Measurements from ENCODE around the gene MAFF. TPM values are rescaled to one million over a fixed set of nuclear protein-coding genes. Genes with fewer than 3 reads are reported as not detected.

The MAFF gene
- total RNA-seq, 1 experiment from 2014 or later, result 5.8 TPM

DNA sequence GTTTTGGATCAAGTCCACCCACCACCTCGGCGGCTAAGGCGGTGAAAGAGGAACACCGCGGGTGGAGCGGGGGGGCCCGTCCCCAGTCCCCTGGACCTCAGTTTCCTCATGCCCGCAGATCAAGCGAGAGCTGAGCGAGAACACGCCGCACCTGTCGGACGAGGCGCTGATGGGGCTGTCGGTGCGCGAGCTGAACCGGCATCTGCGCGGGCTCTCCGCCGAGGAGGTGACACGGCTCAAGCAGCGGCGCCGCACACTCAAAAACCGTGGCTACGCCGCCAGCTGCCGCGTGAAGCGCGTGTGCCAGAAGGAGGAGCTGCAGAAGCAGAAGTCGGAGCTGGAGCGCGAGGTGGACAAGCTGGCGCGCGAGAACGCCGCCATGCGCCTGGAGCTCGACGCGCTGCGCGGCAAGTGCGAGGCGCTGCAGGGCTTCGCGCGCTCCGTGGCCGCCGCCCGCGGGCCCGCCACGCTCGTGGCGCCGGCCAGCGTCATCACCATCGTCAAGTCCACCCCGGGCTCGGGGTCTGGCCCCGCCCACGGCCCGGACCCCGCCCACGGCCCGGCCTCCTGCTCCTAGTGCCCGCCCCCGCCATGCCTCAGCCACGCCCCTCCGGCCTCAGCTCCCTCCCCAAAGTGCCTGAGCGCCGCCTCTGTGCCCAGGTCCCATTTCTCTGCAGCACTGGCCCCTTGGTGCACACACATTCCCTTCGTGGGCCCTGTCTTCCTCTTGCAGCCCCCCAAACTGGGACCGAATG, 12.7 kb downstream of the MAFF start:
- H3K9me3 ChIP-seq (ENCODE audit: control insufficient read depth, low read depth, low read length), result no peaks in the 10 kb centered on the region
- Mint-ChIP-seq H3K27ac (no peak overlapping the region), H3K27me3 (ENCODE audit: low read depth) (peaks cover 22% of the 10 kb centered on the region), H3K9me3 (peaks cover 0 to 2% of the 10 kb centered on the region in 2 experiments; a peak in 1 of 5 replicates), H3K4me3 (peak overlapping the region; percentile 52 to 77), H3K4me1 (peaks cover 28 to 44% of the 10 kb centered on the region in 2 experiments), H3K36me3 (ENCODE audit: insufficient read depth in 1 of 3, low read depth in 3 of 3) (peaks cover 4 to 8% (median 6%) of the 10 kb centered on the region in 3 experiments)
- no peak overlapping the region for H2BK120ac ChIP-seq (ENCODE audit: low read depth, low read length, poor library complexity, severe bottlenecking)
- no peaks in the 10 kb centered on the region for H3K79me1 ChIP-seq (ENCODE audit: insufficient read depth, low read depth, low read length, poor library complexity, severe bottlenecking)
- H3K4ac ChIP-seq (ENCODE audit: low read depth, low read length), result no peak overlapping the region
- no peak overlapping the region for H4K5ac ChIP-seq (ENCODE audit: insufficient read length, low read depth, low read length)
- no peaks in the 10 kb centered on the region for H4K20me1 ChIP-seq (ENCODE audit: control insufficient read depth, insufficient read depth, insufficient read length)
- H2BK5ac ChIP-seq (ENCODE audit: insufficient read length, low read length), result no peak overlapping the region
- no peak overlapping the region for H3K23ac ChIP-seq (ENCODE audit: insufficient read length, low read depth, low read length)
- no peak overlapping the region for H3K18ac ChIP-seq (ENCODE audit: insufficient read length, low read depth, low read length)
- no peak overlapping the region; the same call in 1 of the 2 replicates for H3K14ac ChIP-seq (ENCODE audit: insufficient read depth, low read length)
- no peak overlapping the region for H2AFZ ChIP-seq (ENCODE audit: low read length)
- no peak overlapping the region for H2AK5ac ChIP-seq (ENCODE audit: insufficient read length, low read length)
- no CpG with 5 or more reads among the region's 81 CpGs for WGBS (ENCODE audit: extremely low coverage, insufficient read length, low lambda C conversion rate)
- no peak overlapping the region for H3T11ph ChIP-seq (ENCODE audit: low read length)
- H3K23me2 ChIP-seq (ENCODE audit: insufficient read length, low read depth, low read length, poor library complexity, severe bottlenecking), result peaks cover 3% of the 10 kb centered on the region
- H3K56ac ChIP-seq (ENCODE audit: insufficient read length, low read depth, low read length), result no peak overlapping the region
- peak overlapping the region; percentile 30 for H3K4me2 ChIP-seq (ENCODE audit: insufficient read depth, insufficient read length, low read length)
- H3K27ac ChIP-seq (ENCODE audit: insufficient read length, low read depth, low read length), result no peak overlapping the region
- H3K9ac ChIP-seq (ENCODE audit: extremely low read depth, insufficient read length, low read length), result no peak overlapping the region
- no peak overlapping the region for H2BK20ac ChIP-seq (ENCODE audit: low read depth, low read length, poor library complexity, severe bottlenecking)
- H4K8ac ChIP-seq (replicated peaks; ENCODE audit: insufficient read length, low read depth, low read length), result no peak overlapping the region
- H2BK15ac ChIP-seq (ENCODE audit: low read depth, low read length), result no peak overlapping the region
- no peak overlapping the region for H4K91ac ChIP-seq (ENCODE audit: insufficient read length, low read depth, low read length)
- TF ChIP-seq, protein P1, sequence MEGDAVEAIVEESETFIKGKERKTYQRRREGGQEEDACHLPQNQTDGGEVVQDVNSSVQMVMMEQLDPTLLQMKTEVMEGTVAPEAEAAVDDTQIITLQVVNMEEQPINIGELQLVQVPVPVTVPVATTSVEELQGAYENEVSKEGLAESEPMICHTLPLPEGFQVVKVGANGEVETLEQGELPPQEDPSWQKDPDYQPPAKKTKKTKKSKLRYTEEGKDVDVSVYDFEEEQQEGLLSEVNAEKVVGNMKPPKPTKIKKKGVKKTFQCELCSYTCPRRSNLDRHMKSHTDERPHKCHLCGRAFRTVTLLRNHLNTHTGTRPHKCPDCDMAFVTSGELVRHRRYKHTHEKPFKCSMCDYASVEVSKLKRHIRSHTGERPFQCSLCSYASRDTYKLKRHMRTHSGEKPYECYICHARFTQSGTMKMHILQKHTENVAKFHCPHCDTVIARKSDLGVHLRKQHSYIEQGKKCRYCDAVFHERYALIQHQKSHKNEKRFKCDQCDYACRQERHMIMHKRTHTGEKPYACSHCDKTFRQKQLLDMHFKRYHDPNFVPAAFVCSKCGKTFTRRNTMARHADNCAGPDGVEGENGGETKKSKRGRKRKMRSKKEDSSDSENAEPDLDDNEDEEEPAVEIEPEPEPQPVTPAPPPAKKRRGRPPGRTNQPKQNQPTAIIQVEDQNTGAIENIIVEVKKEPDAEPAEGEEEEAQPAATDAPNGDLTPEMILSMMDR (conservative IDR thresholded peaks at IDR 0.05), result peak; percentile 35
- H3K27me3 ChIP-seq (ENCODE audit: insufficient read depth, low read length), result no peaks in the 10 kb centered on the region; the same call in 1 of the 2 replicates
- DNase-seq, result peak; percentile 88
- no peak overlapping the region for H2BK12ac ChIP-seq (ENCODE audit: insufficient read length, low read depth, low read length)
- peaks cover 4% of the 10 kb centered on the region; the same call in 1 of the 2 replicates for H3K4me1 ChIP-seq (ENCODE audit: insufficient read depth, low read length)
- H3K79me2 ChIP-seq (ENCODE audit: insufficient read depth, low read length), result no peaks in the 10 kb centered on the region
